GM18870 (cell line): Measurements from ENCODE around the gene LRRK1.

Experiments
- ATAC-seq: cut with Tn5 transposase; IDR thresholded peaks from one replicate; pipeline ENCODE4 v1.9.1; 2021; ENCODE audit warnings: moderate library complexity; ENCODE audit not compliant: unreplicated experiment

Gene LRRK1

GRCh38 chr15:100891307-100892012 lies 27.7 kb upstream of the LRRK1 start:
- no peak for ATAC-seq

- ATAC-seq: no peak
These were observed 27.2 kb upstream of the LRRK1 start for GRCh38 chr15:100892013-100892355.

GRCh38 chr15:100893261-100893963 lies 25.7 kb upstream of the LRRK1 start:
- ATAC-seq: no peak

- ATAC-seq: no peak
These were observed 25.2 kb upstream of the LRRK1 start for GRCh38 chr15:100893964-100894295.

- no peak for ATAC-seq
These were observed 23.4 kb upstream of the LRRK1 start for GRCh38 chr15:100895721-100896120.

- ATAC-seq: no peak
These were observed 21.7 kb upstream of the LRRK1 start for GRCh38 chr15:100897221-100898151.

GRCh38 chr15:100898152-100898490 lies 21.0 kb upstream of the LRRK1 start:
- no peak for ATAC-seq

GRCh38 chr15:100898661-100899462 lies 20.3 kb upstream of the LRRK1 start:
- ATAC-seq: no peak

GRCh38 chr15:100899601-100900000 lies 19.6 kb upstream of the LRRK1 start:
- ATAC-seq: no peak

GRCh38 chr15:100900136-100900794 lies 18.9 kb upstream of the LRRK1 start:
- ATAC-seq: no peak

GRCh38 chr15:100900795-100901169 lies 18.4 kb upstream of the LRRK1 start:
- ATAC-seq: no peak

- no peak for ATAC-seq
These were observed 17.9 kb upstream of the LRRK1 start for GRCh38 chr15:100901296-100901695.

- no peak for ATAC-seq
These were observed 17.3 kb upstream of the LRRK1 start for GRCh38 chr15:100901702-100902435.

GRCh38 chr15:100902436-100903167 lies 16.6 kb upstream of the LRRK1 start:
- ATAC-seq: no peak

GRCh38 chr15:100903168-100903554 lies 16.0 kb upstream of the LRRK1 start:
- no peak for ATAC-seq

- no peak for ATAC-seq
These were observed 13.3 kb upstream of the LRRK1 start for GRCh38 chr15:100905850-100906249.

- ATAC-seq: no peak
These were observed 10.7 kb upstream of the LRRK1 start for GRCh38 chr15:100908466-100908865.

GRCh38 chr15:100909565-100909964 lies 9.6 kb upstream of the LRRK1 start:
- no peak for ATAC-seq
